ENCODE measurements around the gene IYD.

Gene IYD

GRCh38 chr6:150325066-150325772, 43.6 kb upstream of the IYD start:
- DNase-seq (ENCODE audit: low spot score), result no peak
- TF ChIP-seq, protein P1, sequence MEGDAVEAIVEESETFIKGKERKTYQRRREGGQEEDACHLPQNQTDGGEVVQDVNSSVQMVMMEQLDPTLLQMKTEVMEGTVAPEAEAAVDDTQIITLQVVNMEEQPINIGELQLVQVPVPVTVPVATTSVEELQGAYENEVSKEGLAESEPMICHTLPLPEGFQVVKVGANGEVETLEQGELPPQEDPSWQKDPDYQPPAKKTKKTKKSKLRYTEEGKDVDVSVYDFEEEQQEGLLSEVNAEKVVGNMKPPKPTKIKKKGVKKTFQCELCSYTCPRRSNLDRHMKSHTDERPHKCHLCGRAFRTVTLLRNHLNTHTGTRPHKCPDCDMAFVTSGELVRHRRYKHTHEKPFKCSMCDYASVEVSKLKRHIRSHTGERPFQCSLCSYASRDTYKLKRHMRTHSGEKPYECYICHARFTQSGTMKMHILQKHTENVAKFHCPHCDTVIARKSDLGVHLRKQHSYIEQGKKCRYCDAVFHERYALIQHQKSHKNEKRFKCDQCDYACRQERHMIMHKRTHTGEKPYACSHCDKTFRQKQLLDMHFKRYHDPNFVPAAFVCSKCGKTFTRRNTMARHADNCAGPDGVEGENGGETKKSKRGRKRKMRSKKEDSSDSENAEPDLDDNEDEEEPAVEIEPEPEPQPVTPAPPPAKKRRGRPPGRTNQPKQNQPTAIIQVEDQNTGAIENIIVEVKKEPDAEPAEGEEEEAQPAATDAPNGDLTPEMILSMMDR (conservative IDR thresholded peaks at IDR 0.05; ENCODE audit: low read depth), result no peak
- H3K27ac ChIP-seq, result peak overlapping the region; percentile 82
- CTCF ChIA-PET, result interaction anchor here (1.1 kb wide), 1 partner anchor 10 kb away, joined by 3 read pairs; no protein-coding TSS in a partner anchor
- POLR2A ChIA-PET (ENCODE audit: low non-redundant PET), result interaction anchor here (0.9 kb wide), 1 partner anchor 28 kb away, joined by 3 read pairs; no protein-coding TSS in a partner anchor

DNA sequence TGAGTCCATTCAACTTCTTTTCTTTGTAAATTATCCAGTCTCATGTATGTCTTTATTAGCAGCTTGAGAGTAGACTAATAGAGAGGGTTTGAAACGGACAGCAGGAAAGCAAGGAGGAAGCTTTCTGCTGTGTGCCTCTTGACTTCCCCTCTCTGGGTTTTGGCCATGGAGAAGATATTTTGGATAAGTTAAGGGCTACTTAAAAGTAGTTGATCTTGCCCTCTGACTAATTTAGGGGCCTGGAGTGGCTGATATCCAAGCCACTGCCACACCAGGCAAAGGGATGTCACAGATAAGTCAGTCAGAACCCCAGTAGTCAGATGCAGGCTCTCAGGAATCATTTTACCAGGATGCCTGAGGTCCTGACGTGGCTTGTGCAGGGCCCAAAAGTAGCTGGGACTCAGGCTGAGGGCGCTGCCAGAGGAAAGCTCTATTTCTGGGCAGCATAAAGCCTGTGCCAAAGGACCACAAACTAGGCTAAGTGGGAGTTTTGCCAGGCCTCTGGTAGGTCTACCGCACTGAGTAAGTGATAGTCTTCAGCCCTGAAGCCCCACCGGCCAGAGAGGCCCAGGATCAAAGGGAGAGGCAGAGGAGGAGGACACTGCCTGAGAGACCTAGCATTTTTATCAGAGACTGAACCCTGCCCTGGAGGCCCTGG, 41.6 kb upstream of the IYD start:
- DNase-seq (ENCODE audit: low spot score), result no peak
- H3K27ac ChIP-seq, result no peak overlapping the region
- TF ChIP-seq, protein P1 (conservative IDR thresholded peaks at IDR 0.05; ENCODE audit: low read depth), result no peak
- ChIA-PET POLR2A (ENCODE audit: low non-redundant PET) (no interaction called here), CTCF (interaction anchor here (0.8 to 1.1 kb wide), 2 partner anchors 8 to 246 kb away, joined by 3 to 4 read pairs; no protein-coding TSS in a partner anchor)

DNA sequence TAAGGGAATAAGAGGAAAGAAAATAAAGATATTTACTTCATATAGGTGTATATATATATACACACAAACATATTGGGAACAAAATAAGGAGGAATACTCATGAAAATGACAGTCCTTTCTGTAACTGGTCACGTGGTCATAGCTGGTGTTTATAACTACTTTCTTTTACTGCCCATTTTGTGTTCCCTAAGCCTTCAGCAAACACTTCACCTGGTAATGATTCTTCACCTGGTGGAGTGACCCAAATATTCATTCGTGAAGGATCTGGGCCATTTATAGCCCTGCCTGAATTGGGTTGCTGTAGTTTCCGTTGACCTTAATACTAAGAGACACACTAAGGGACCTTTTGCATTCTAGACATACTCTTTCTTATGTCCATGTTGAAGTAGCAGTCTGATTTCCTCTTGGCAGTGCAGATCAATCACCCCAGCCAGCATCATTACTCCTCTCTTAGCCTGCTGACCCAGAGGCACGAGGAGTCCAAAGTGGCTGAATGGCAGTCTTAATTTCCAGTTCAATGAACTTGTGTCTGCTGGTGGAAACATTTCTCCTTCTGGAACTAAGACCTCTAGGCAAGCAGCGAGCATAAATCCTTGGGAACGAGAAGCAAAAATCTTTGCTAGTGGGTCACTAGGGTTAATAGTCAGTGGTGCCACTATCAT, 39.9 kb upstream of the IYD start:
- no peak for DNase-seq (ENCODE audit: low spot score)
- ChIA-PET POLR2A (ENCODE audit: low non-redundant PET) (no interaction called here), CTCF (no interaction called here)
- no peak overlapping the region for H3K27ac ChIP-seq
- TF ChIP-seq, protein P1 (conservative IDR thresholded peaks at IDR 0.05; ENCODE audit: low read depth), result no peak

DNA sequence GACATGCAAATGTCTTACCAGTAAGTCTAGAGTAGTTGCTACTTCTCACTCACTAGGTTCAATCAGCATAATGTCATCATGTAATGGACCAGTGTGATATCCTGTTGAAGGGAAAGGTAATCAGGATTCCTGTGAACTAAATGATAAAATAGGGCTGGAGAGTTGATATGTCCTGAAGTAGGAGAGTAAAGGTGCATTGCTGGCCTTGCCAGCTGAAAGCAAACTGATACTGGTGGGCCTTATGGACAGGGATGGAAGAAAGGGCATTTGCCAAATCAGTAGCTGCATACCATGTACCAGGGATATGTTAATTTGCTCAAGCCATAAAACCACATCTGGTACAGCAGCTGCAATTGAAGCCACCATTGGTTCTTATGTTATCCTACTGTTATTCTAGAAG, 37.5 kb upstream of the IYD start:
- H3K27ac ChIP-seq, result no peak overlapping the region
- DNase-seq (ENCODE audit: low spot score), result no peak
- ChIA-PET CTCF (interaction anchor here (0.8 kb wide), 1 partner anchor 250 kb away, joined by 4 read pairs; no protein-coding TSS in a partner anchor), POLR2A (ENCODE audit: low non-redundant PET) (no interaction called here)
- TF ChIP-seq, protein P1 (conservative IDR thresholded peaks at IDR 0.05; ENCODE audit: low read depth), result no peak

DNA sequence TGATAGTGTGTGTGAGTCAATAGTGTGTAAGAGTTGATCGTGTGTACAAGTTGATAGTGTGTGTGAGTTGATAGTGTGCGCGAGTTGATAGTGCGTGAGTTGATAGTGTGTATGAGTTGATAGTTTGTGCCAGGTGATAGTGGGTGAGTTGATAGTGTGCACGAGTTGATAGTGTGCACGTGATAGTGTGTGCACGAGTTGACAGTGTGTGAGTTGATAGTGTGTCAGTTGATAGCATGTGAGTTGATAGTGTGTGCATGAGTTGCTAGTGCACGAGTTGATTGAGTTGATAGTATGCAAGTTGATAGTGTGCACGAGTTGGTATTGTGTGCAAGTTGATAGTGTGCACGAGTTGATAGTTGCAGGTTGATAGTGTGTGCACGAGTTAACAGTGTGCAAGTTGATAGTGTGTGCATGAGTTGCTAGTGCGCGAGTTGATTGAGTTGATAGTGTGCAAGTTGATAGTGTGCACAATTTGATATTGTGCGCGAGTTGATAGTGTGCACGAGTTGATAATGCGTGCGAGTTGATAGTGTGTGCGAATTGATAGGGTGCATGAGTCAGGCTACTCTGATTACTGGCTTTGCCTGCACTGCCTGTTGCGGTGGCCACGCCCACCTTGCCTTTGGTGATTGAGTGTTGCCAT, 35.8 kb upstream of the IYD start:
- TF ChIP-seq, protein P1 (conservative IDR thresholded peaks at IDR 0.05; ENCODE audit: low read depth), result no peak
- ChIA-PET CTCF (no interaction called here), POLR2A (ENCODE audit: low non-redundant PET) (no interaction called here)
- no peak for DNase-seq (ENCODE audit: low spot score)
- H3K27ac ChIP-seq, result no peak overlapping the region

- POLR2A ChIA-PET (ENCODE audit: low non-redundant PET), result no interaction called here
- no peak for DNase-seq (ENCODE audit: low spot score)
- CTCF ChIA-PET, result no interaction called here
- TF ChIP-seq, protein P1 (conservative IDR thresholded peaks at IDR 0.05; ENCODE audit: low read depth), result no peak
- no peak overlapping the region for H3K27ac ChIP-seq
These were observed 35.2 kb upstream of the IYD start for GRCh38 chr6:150333585-150333941.

All from RWPE1 (cell line).